Fibroblast of skin of left biceps (primary cell): Measurements from ENCODE around the gene AXIN1.

ENCODE experiments used
- DNase-seq, 2 experiments: peaks; one replicate each; pipeline ENCODE4 v3.0.0-alpha.2; 2013; ENCODE audit warnings: low read depth in 2 of 2

AXIN1 gene

DNA sequence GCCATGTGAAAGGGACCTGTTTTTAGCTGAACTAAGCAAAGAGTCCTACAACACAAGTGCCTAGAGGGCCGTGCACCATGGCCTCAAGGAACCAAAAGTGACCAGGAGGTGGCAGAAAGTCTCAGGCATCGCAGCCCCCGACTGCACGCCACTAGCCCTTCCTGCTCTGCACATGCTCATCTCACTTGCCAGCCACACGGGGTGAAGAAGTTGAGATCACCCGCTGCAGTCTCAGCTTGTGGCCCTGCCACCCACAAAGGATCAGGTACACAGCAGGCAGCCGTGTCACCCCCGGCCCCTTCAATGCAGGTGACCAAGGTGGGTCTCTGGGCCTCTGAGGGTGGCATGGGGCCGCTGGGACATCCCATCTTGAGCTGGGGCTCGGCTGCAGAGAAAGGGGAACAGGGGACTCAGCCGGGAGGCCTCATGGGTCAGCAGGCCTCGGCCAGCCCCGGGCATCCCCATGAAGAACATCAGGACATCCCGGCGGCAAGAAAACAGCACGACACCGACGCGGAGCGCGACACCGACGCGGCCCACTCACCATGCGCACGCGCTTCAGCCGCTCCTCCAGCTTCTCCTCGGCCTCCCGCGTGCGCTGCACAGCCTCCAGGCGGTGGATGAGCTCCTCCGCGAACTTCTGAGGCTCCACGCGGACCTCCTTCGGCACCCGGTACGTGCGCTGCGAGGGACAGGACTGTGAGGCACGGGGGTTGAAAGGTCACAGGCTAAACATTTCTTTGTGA, 48.6 kb downstream of the AXIN1 start:
- no peak for DNase-seq

DNA sequence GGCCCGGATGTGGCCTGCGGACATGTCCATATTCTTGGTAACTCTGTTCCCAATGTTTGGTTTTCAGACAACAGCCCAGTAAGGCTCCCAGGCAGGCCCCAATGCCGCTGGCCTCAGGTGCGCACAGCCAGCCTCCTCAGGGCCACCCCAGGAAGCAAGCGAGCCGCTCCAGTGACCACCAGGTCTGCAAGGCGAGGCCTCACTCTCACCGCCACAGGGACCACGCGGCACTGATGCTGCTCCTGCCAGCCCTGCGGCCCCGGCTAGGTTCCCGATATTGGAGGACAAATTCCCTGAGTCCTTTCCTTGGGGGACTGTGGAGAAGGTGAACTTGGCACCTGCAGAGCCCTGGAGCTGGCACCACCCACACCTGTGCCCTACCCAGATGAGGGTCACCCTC, 50.6 kb downstream of the AXIN1 start:
- DNase-seq: no peak

DNA sequence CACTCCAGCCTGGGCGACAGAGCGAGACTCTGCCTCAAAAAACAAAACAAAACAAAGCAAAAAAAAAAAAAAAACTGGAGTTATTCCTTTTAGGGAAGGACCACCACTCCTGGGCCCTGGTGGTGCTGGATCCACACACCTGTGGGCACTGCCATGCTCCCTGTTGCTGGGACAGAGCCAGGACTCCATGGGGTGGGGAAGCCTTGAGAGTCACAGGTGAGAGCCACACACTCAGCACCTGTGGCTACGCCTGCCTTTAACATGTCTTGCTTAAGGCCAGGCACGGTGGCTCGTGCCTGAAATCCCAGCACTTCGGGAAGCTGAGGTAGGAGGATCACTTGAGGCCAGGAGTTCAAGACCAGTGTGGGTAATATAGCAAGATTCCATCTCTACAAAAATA, 51.3 kb downstream of the AXIN1 start:
- DNase-seq: no peak

DNA sequence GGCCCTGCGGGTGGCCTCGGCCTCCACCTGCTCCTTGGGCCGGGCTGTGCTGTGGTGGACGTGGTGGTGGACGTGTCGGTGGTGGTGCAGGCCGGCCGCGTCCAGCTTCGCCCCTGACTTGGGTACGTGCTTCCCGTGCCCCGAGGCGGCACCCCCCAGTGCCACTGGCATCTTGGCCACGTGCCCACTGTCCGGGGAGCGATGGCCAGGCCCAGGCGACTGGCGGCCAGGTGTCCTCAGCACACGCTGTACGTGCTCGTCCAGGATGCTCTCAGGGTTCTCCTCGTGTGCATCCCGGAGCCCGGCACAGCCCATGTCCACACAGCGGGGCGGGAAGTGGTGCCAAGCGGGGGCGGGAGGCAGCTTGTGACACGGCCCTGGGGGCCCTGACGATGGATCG, 54.7 kb downstream of the AXIN1 start:
- no peak for DNase-seq

GRCh38 chr16:296806-297510, 55.6 kb downstream of the AXIN1 start:
- DNase-seq: no peak

DNA sequence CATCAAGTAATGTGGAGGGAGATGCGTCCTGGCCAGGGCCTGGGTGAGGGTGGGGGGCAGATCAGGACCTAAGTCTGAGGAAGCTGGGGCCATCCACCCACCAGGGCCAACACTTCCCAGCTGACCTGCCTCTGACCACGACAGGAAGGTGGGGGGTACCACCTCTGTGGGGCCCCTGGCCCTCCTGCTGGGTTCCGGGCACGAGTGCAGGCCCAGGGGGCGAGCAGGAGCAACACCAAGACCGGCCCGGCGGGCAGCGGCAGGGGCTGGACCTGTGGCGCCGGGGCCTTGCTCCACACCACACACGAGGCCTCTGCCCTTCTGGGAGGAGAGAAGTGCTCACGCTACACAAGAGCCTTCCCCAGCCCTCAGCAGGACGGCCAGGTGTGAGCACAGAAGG, 56.2 kb downstream of the AXIN1 start:
- no peak for DNase-seq

- no peak for DNase-seq
Observed at GRCh38 chr16:293043-293775, 59.3 kb downstream of the AXIN1 start.

DNA sequence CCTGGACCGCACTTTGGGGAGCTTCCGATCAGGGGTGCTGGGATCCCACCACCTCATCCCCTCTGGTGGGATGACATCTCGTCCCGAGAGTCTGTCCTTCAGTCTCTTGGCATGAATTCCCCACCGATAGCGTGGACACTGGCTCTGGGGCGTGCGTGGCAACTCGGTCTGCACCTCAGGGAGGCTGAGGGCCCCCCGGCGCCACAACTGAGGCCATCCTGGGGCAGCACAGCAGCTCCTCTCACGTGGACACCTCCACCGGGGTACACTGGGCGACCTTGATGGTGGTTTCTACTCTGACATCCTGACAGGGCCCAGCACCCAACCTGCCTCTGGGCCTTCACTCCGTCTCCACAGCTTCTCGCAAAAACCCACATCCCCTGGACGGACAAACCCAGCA, 61.0 kb downstream of the AXIN1 start:
- no peak for DNase-seq

DNA sequence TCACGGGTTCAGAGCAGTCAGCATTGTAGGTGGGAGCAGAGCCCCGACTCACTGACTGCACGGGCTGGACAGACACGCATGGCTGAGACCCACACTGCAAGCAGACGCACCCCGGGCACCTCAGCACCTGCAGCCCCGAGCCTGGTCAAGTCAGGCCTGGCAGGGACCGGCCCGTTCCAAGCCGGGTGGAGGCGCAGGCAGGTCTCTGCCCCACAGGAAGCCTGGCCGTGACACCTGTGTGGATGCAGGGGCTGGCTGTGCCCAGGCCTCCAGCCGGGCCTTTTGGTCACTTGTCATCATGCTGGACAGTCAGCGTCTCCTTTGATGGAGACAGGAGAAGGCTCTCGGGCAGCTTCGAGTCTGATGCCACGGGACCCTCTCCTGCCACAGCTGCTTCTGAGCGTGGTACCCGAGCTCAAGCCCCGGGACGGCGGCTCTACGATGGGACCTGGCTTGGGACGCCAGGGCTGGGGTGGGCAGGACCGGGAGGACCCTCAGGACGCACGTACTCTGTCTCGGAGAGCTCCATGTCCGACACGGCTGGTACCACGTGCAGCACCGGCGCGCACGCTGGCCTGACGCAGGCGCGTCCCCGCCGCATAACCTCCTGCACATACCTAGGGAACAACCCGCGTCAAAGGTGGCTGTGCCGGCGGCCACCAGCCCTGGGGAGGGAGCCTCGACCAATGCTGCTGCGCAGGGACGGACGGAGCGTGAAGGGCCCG, 61.7 kb downstream of the AXIN1 start:
- DNase-seq: no peak

DNA sequence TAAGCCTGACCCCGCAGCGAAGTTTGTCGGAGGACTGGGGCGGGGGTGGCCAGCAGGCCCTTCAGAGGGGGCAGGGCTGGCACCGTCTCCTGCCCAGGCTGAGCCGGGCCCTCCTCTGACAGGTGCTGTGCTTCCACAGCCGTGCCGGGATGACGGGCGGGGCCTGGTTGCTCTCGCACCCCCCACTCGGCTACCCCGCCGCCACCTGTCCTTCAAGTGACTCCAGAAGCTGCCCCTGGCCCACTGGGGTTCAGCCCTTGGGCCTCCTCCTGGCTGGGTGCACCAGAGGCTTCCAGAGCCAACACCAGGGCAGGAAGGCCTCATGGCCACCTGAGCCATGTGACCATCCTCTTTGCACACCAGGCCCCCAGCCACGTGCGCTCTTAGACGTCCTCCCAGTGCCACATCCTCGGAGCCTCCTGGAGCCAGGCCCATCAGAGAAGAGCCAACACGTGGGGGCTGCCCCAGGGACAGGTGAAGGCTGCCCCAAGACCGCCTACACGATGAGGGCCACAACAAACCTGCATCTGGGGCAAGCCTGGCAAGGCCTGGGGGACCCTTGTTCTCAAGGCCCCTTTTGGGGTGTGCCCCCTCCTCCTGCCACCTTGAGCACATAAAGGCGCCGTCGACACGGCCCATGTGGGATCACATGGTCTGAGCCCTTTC, 62.4 kb downstream of the AXIN1 start:
- DNase-seq: no peak

- DNase-seq: no peak
Observed at GRCh38 chr16:289395-289997, 63.0 kb downstream of the AXIN1 start.

DNA sequence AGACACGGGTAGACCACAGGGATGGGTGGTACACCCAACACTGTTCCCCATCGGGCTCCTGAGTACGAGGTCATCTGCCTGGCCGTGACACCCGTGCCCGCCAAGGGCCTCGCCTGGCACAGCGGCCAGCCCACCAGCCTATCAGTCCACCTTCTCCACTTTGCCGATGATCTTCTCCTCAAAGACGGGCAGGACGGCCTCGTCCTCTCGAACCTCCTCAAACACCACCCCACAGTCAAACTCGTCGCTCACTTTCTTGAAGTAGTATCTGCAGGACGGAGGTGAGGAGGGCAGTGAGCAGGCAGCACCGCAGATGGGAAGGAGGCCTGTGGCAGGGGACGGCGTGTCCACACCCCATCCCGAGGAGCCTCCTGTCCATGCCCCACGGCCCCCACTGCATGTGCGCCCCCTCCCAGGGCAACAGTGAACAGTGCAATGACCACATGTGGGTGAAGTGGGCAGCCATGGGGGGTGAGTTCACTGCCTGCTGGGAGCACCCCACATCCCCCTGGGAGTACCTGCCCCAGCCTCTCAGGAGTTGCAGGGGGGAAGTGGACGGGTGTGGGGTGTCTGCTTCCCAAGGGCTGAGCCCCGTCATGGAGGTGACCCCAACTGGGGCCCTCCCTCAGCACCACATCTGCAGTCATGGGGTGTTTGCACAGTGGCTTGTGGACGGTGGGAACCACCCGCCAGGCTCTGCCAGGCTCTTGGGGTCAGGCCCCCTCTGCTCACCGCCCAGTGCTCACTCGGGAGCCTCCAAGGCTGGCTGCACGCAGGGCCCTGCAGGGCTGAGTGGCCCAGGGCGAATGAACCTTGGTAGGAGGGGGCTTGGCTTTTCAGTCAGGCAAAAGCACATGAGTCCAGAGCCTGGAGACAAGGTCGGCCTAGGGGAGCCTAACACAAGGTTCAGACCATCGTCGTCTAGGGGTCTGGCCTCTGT, 64.3 kb downstream of the AXIN1 start:
- no peak for DNase-seq

- no peak for DNase-seq
Observed at GRCh38 chr16:287298-287811, 65.2 kb downstream of the AXIN1 start.

GRCh38 chr16:286491-287297, 65.8 kb downstream of the AXIN1 start:
- no peak for DNase-seq

DNA sequence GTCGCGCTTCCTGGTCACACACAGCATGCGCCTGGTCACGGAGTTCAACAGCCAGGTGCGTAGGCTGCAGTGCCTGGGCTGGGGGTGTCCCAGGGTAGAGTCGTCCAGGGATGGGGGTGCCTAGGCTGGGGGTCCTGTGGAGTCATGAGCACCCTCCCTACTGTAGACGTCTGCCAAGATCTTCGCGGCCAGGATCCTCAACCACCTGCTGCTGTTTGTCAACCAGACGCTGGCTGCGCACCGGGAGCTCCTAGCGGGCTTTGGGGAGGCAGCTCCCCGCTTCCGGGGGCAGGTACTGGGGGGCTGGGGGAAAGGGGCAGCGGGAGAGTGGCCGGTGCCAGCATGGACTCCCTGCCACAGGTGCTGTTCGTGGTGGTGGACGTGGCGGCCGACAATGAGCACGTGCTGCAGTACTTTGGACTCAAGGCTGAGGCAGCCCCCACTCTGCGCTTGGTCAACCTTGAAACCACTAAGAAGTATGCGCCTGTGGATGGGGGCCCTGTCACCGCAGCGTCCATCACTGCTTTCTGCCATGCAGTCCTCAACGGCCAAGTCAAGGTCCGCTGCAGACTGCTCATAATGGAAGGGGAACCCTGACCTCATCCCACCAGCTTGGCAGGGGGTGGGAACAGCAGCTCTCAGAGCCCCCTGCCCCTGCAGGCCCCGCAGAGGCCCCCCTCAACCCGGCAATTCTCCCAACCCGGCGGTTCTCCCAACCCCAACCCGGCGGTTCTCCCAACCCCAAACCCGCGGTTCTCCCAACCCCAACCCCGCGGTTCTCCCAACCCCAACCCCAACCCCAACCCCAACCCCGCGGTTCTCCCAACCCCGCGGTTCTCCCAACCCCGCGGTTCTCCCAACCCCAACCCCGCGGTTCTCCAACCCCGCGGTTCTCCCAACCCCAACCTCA, 67.1 kb downstream of the AXIN1 start:
- no peak for DNase-seq

DNA sequence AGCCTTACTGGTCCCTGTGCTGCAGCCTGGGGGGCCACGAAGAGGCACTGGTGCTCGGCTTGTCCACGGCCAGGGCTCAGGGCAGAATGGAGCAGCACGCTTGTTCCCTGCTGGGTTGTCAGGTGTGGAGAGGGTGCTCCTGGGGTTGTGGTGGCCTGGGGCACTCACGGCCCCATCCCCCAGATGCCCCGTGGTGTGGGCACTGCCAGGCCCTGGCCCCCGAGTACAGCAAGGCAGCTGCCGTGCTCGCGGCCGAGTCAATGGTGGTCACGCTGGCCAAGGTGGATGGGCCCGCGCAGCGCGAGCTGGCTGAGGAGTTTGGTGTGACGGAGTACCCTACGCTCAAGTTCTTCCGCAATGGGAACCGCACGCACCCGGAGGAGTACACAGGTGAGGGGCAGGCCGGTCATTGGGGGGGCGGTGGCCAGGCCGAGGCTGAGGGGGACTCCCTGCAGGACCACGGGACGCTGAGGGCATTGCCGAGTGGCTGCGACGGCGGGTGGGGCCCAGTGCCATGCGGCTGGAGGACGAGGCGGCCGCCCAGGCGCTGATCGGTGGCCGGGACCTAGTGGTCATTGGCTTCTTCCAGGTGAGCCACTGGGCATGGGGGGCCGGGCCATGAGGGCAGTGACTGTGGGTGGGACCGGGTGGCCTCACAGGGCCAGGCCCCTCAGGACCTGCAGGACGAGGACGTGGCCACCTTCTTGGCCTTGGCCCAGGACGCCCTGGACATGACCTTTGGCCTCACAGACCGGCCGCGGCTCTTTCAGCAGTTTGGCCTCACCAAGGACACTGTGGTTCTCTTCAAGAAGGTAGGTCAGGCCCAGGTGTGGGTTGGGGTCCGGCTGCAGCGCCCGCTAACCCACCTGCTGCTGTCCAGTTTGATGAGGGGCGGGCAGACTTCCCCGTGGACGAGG, 68.1 kb downstream of the AXIN1 start:
- no peak for DNase-seq
